ENCODE data around the gene SH3BP5L.

Gene SH3BP5L

DNA sequence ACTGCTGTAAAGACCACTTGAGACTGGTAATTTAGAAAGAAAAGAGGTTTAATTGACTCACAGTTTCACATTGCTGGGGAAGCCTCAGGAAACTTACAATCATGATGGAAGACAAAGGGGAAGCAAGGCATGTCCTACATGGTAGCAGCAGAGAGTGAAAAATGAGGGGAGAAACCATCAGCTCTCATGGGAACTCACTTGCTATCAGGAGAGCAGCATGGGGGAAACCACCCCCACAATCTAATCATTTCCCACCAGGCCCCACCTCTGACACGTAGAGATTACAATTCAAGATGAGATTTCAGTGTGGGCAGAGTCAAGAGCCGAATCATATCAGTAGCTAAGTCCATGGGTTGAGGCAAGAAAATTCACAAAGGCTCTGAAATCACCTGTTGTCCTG is 46.4 kb downstream of the SH3BP5L start:
- TF ChIP-seq CTCF (IDR thresholded peaks at IDR 0.05; ENCODE audit: control insufficient read depth, extremely low read depth, insufficient read depth): no peak
- DNase-seq (ENCODE audit: low read depth): no peak
- H3K4me3 ChIP-seq (ENCODE audit: low read depth, low read length): no peak overlapping the region

- no peak overlapping the region for H3K4me3 ChIP-seq (ENCODE audit: low read depth, low read length)
- DNase-seq (ENCODE audit: low read depth): no peak
- no peak for TF ChIP-seq CTCF (IDR thresholded peaks at IDR 0.05; ENCODE audit: control insufficient read depth, extremely low read depth, insufficient read depth)
Measured at GRCh38 chr1:248778906-248779305, 46.8 kb downstream of the SH3BP5L start.

GRCh38 chr1:248776991-248777390 is 48.7 kb downstream of the SH3BP5L start:
- no peak for DNase-seq (ENCODE audit: low read depth)
- no peak for TF ChIP-seq CTCF (IDR thresholded peaks at IDR 0.05; ENCODE audit: control insufficient read depth, extremely low read depth, insufficient read depth)
- H3K4me3 ChIP-seq (ENCODE audit: low read depth, low read length): no peak overlapping the region

DNA sequence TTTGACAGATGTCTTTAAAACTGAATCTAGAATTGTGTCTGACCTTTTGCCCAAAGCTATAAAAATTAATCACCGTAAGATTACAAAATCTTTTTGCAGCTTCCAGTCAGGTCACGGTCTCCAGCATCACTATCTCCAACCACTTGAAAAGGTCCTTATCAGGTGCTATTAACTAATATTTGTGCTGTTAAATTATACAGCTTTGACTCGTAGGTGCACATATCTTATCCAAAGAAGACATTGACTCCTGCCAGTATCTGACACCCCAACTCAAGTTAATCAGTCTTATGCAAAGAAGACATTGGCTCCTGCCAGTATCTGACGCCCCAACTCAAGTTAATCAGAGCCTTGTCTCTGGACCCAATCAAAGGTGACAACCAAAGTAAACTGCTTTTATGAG is 50.3 kb downstream of the SH3BP5L start:
- TF ChIP-seq CTCF (IDR thresholded peaks at IDR 0.05; ENCODE audit: control insufficient read depth, extremely low read depth, insufficient read depth): no peak
- no peak overlapping the region for H3K4me3 ChIP-seq (ENCODE audit: low read depth, low read length)
- DNase-seq (ENCODE audit: low read depth): no peak

All from LNCaP clone FGC (cell line).